Esophagus muscularis mucosa (tissue), 4 donors: ENCODE data around the gene MYLK. TPM values are rescaled to one million over a fixed set of nuclear protein-coding genes. Genes with fewer than 3 reads are reported as not detected.

Experiments used
- DNase-seq: peaks from one replicate; pipeline ENCODE4 v3.0.0-alpha.2; 2017; ENCODE audit errors: extremely low spot score
- H3K27ac ChIP-seq, 4 donors: fragments of 200-600 bp; sonication (generic); replicated peaks in 1 of 4; 1 replicate in 3 of 4; 2 replicates in 1 of 4; pipeline ENCODE4 v1.5.1; 2016 to 2019; ENCODE audit warnings: mild to moderate bottlenecking in 1 of 4
- H3K27me3 ChIP-seq, 4 donors: fragments of 200-600 bp; sonication (generic); one replicate each; pipeline versions ENCODE4 v1.5.1 to v1.6.0; 2016 to 2019
- H3K36me3 ChIP-seq, 4 donors: fragments of 200-600 bp; sonication (generic); one replicate each; pipeline ENCODE4 v1.5.1; 2016 to 2019
- H3K4me1 ChIP-seq, 4 donors: fragments of 200-600 bp; sonication (generic); one replicate each; pipeline ENCODE4 v1.5.1; 2016 to 2019
- H3K4me3 ChIP-seq, 4 donors: fragments of 200-600 bp; sonication (generic); 1 replicate in 2 of 4; 2 replicates in 2 of 4; pipeline ENCODE4 v1.5.1; 2016 to 2019; ENCODE audit warnings: mild to moderate bottlenecking in 4 of 4, moderate library complexity in 1 of 4
- H3K9me3 ChIP-seq, 4 donors: fragments of 200-600 bp; sonication (generic); 1 replicate in 3 of 4; 2 replicates in 1 of 4; pipeline ENCODE4 v1.5.1; 2016 to 2019
- CTCF ChIP-seq, 3 experiments: fragments of 200-600 bp in 2 of 3; fragments of 450-650 bp in 1 of 3; sonication (generic) in 2 of 3; IDR thresholded peaks; one replicate each; pipeline ENCODE4 v1.5.1; 2017 to 2019; ENCODE audit warnings: antibody characterized with exemption in 3 of 3, mild to moderate bottlenecking in 2 of 3, moderate library complexity in 1 of 3
- EP300 ChIP-seq: sonication (generic); formaldehyde crosslinking; IDR thresholded peaks from one replicate; pipeline ENCODE4 v1.6.1; 2017; ENCODE audit warnings: antibody characterized with exemption
- POLR2A ChIP-seq: fragments of 450-650 bp; IDR thresholded peaks from one replicate; pipeline ENCODE4 v1.6.1; 2017; ENCODE audit warnings: antibody characterized with exemption, moderate library complexity, mild to moderate bottlenecking, low read depth
- POLR2AphosphoS5 ChIP-seq, 2 donors: sonication (generic); formaldehyde crosslinking; IDR thresholded peaks; one replicate each; pipeline ENCODE4 v1.6.1; 2017; ENCODE audit warnings: antibody characterized with exemption in 2 of 2
- WGBS: methylation state at CpG from one replicate; pipeline ENCODE4 v1.1.5; 2018; 5-methylcytosine and 5-hydroxymethylcytosine counted together
- intact Hi-C: fragments of 100-400 bp; cut with DNase I; formaldehyde crosslinking; loops from one replicate; pipeline ENCODE4 v1.15.1; 2023
- total RNA-seq, 4 donors: library from RNA; depleted of rRNA; stranded (reverse); fragments of >200 nt; gene quantifications; one replicate each; pipeline versions ENCODE4 v1.1.0 to v1.2.1, GENCODE V29; 2016

The MYLK gene
- total RNA-seq, 4 donors from 2014 or later: 1,983 to 3,208 (median 2,554) TPM

- TF ChIP-seq EP300 (no peak), POLR2A (no peak), POLR2AphosphoS5 (IDR thresholded peaks at IDR 0.05) (peak in 1 of 2 donors; percentile 5)
- peaks cover 61 to 82% (median 81%) of the 10 kb centered on the region in 4 donors for H3K4me1 ChIP-seq
- no peaks in the 10 kb centered on the region for H3K9me3 ChIP-seq
- H3K36me3 ChIP-seq: peaks cover 0 to 60% (median 16%) of the 10 kb centered on the region in 4 donors
- H3K27ac ChIP-seq: peak overlapping the region; percentile 94 to 97 (median 96)
- intact Hi-C loops: no loop called here
- WGBS: 48% methylated on average over 2 of the region's 2 CpGs
- no peak for DNase-seq
- no peaks in the 10 kb centered on the region for H3K27me3 ChIP-seq
- H3K4me3 ChIP-seq: peak overlapping the region; percentile 66 to 81 (median 74)
Measured at GRCh38 chr3:123693584-123694190, 190.4 kb downstream of the MYLK start.

GRCh38 chr3:123692671-123693070 lies 191.5 kb downstream of the MYLK start:
- peaks cover 0 to 61% (median 17%) of the 10 kb centered on the region in 4 donors for H3K36me3 ChIP-seq
- H3K4me3 ChIP-seq: peak overlapping the region in 3 of 4 donors; percentile 4 to 81 (median 69)
- H3K27ac ChIP-seq: peak overlapping the region; percentile 94 to 97 (median 96)
- H3K27me3 ChIP-seq: no peaks in the 10 kb centered on the region
- H3K4me1 ChIP-seq: peaks cover 66 to 92% (median 92%) of the 10 kb centered on the region in 4 donors
- TF ChIP-seq EP300: no peak
- no peak for TF ChIP-seq POLR2AphosphoS5 (IDR thresholded peaks at IDR 0.05)
- TF ChIP-seq POLR2A: no peak
- TF ChIP-seq CTCF (IDR thresholded peaks at IDR 0.05): no peak
- WGBS: 57% methylated on average over 5 of the region's 13 CpGs
- DNase-seq: no peak
- intact Hi-C loops: no loop called here
- H3K9me3 ChIP-seq: no peaks in the 10 kb centered on the region

- no peak for DNase-seq
- Histone ChIP-seq H3K4me1 (peaks cover 72 to 99% (median 98%) of the 10 kb centered on the region in 4 donors), H3K9me3 (no peaks in the 10 kb centered on the region), H3K27me3 (no peaks in the 10 kb centered on the region), H3K36me3 (peaks cover 0 to 64% (median 18%) of the 10 kb centered on the region in 4 donors), H3K4me3 (peak overlapping the region; percentile 4 to 81 (median 46)), H3K27ac (peak overlapping the region; percentile 94 to 97 (median 96))
- 30% methylated on average over 9 of the region's 9 CpGs for WGBS
- TF ChIP-seq CTCF (IDR thresholded peaks at IDR 0.05) (no peak), POLR2AphosphoS5 (IDR thresholded peaks at IDR 0.05) (peak in 1 of 2 donors; percentile 24)
- intact Hi-C loops: no loop called here
Measured at GRCh38 chr3:123692041-123692440, 192.1 kb downstream of the MYLK start.

- Histone ChIP-seq H3K27ac (peak overlapping the region; percentile 94 to 97 (median 96)), H3K27me3 (no peaks in the 10 kb centered on the region), H3K4me1 (peaks cover 61 to 100% (median 100%) of the 10 kb centered on the region in 4 donors), H3K36me3 (peaks cover 0 to 70% (median 26%) of the 10 kb centered on the region in 4 donors), H3K4me3 (peak overlapping the region in 1 of 4 donors; percentile 0), H3K9me3 (no peaks in the 10 kb centered on the region)
- no peak for DNase-seq
- TF ChIP-seq EP300: no peak
- peak in 1 of 2 donors; percentile 43 for TF ChIP-seq POLR2AphosphoS5 (IDR thresholded peaks at IDR 0.05)
- 79% methylated on average over 3 of the region's 3 CpGs for WGBS
- intact Hi-C loops: no loop called here
Measured at GRCh38 chr3:123689831-123690230, 194.3 kb downstream of the MYLK start.

GRCh38 chr3:123688241-123688747 lies 195.8 kb downstream of the MYLK start:
- peak overlapping the region; percentile 94 to 97 (median 96) for H3K27ac ChIP-seq
- peaks cover 46 to 100% (median 100%) of the 10 kb centered on the region in 4 donors for H3K4me1 ChIP-seq
- DNase-seq: no peak
- TF ChIP-seq CTCF (IDR thresholded peaks at IDR 0.05) (no peak), POLR2AphosphoS5 (IDR thresholded peaks at IDR 0.05) (peak; percentile 33 to 78)
- H3K27me3 ChIP-seq: no peaks in the 10 kb centered on the region
- no peak overlapping the region for H3K4me3 ChIP-seq
- H3K36me3 ChIP-seq: peaks cover 0 to 69% (median 28%) of the 10 kb centered on the region in 4 donors
- 74% methylated on average over 4 of the region's 4 CpGs for WGBS
- intact Hi-C loops: no loop called here
- no peaks in the 10 kb centered on the region for H3K9me3 ChIP-seq
